HEK293T (cell line): ENCODE data around the gene NPHP4.

Source experiments
- CTCF ChIA-PET: fragments of 350-600 bp; formaldehyde crosslinking; extraction: SDS; loops from one replicate; lab custom pipeline; 2021; ENCODE audit warnings: antibody characterized with exemption, inconsistent platforms; lab: Yijun Ruan, JAX
- POLR2A ChIA-PET: fragments of 350-600 bp; formaldehyde crosslinking; extraction: SDS; loops from one replicate; lab custom pipeline; 2020; ENCODE audit warnings: antibody characterized with exemption, inconsistent platforms; lab: Yijun Ruan, JAX
- DNase-seq: peaks from one replicate; pipeline ENCODE4 v3.0.0; 2012; ENCODE audit warnings: mixed read lengths; ENCODE audit errors: extremely low spot score
- ARNT ChIP-seq: fragments of 450-650 bp; IDR thresholded peaks from 2 replicates; pipeline ENCODE4 v1.6.1; 2017; ENCODE audit warnings: mild to moderate bottlenecking
- BHLHE40 ChIP-seq: fragments of 450-650 bp; IDR thresholded peaks from 2 replicates; pipeline ENCODE4 v1.6.1; 2016; ENCODE audit warnings: mild to moderate bottlenecking, moderate library complexity, borderline replicate concordance
- CTBP1 ChIP-seq: fragments of 450-650 bp; IDR thresholded peaks from 2 replicates; pipeline ENCODE4 v1.6.1; 2016; ENCODE audit warnings: borderline replicate concordance
- ELF4 ChIP-seq: fragments of 450-650 bp; IDR thresholded peaks from 2 replicates; pipeline ENCODE4 v1.6.1; 2017; ENCODE audit warnings: antibody characterized with exemption
- FOXA1 ChIP-seq: fragments of 450-650 bp; IDR thresholded peaks from 2 replicates; pipeline ENCODE4 v1.6.1; 2016; ENCODE audit warnings: mild to moderate bottlenecking
- FOXK2 ChIP-seq: fragments of 450-650 bp; IDR thresholded peaks from 2 replicates; pipeline ENCODE4 v1.6.1; 2016; ENCODE audit warnings: mild to moderate bottlenecking
- FOXM1 ChIP-seq: fragments of 450-650 bp; IDR thresholded peaks from 2 replicates; pipeline ENCODE4 v1.6.1; 2017; ENCODE audit warnings: mild to moderate bottlenecking, borderline replicate concordance
- HDGF ChIP-seq: fragments of 450-650 bp; IDR thresholded peaks from 2 replicates; pipeline ENCODE4 v1.6.1; 2017; ENCODE audit warnings: antibody characterized with exemption, borderline replicate concordance
- L3MBTL2 ChIP-seq: fragments of 450-650 bp; conservative IDR thresholded peaks from 2 replicates; pipeline ENCODE4 v1.6.1; 2016; ENCODE audit warnings: mild to moderate bottlenecking
- LEF1 ChIP-seq: fragments of 450-650 bp; IDR thresholded peaks from 2 replicates; pipeline ENCODE4 v1.6.1; 2017; ENCODE audit warnings: mild to moderate bottlenecking, borderline replicate concordance
- NFRKB ChIP-seq: fragments of 450-650 bp; IDR thresholded peaks from 2 replicates; pipeline ENCODE4 v1.6.1; 2016; ENCODE audit warnings: mild to moderate bottlenecking, moderate library complexity
- PKNOX1 ChIP-seq: fragments of 450-650 bp; IDR thresholded peaks from 2 replicates; pipeline ENCODE4 v1.6.1; 2016
- SP1 ChIP-seq: fragments of 450-650 bp; IDR thresholded peaks from 2 replicates; pipeline ENCODE4 v1.6.1; 2017
- SUZ12 ChIP-seq: fragments of 450-650 bp; IDR thresholded peaks from 2 replicates; pipeline ENCODE4 v1.6.1; 2016; ENCODE audit warnings: mild to moderate bottlenecking
- TARDBP ChIP-seq: fragments of 450-650 bp; IDR thresholded peaks from 2 replicates; pipeline ENCODE4 v1.6.1; 2016
- ZNF384 ChIP-seq: fragments of 450-650 bp; IDR thresholded peaks from 2 replicates; pipeline ENCODE4 v1.6.1; 2016

NPHP4 gene

DNA sequence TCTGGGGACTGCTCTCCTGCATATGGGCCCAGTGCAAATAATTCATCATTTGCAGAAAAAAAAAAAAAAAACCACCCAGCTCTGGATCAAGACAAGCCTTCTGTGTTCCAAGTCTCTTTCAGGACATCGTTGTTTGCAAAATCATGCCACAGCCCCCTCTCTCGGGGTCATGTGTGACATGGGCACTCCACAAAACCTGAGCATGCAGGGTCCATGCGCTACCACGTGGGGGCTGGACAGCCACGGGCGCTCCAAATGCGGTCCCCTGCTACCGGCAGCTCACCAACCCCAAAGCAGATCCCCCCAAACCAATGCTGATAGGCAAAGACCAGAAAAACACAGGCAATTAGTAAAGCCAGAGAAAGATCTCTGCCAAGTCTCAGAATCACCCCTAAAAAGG, 17.6 kb downstream of the NPHP4 start:
- no peak for TF ChIP-seq ARNT
- no peak for TF ChIP-seq FOXK2
- no peak for TF ChIP-seq FOXA1
- TF ChIP-seq PKNOX1, result no peak
- no peak for TF ChIP-seq NFRKB
- no peak for TF ChIP-seq ZNF384
- TF ChIP-seq HDGF, result no peak
- no peak for TF ChIP-seq L3MBTL2
- TF ChIP-seq BHLHE40, result no peak
- TF ChIP-seq TARDBP, result no peak
- no peak for TF ChIP-seq ELF4
- ChIA-PET CTCF (interaction anchor here (0.7 to 1.6 kb wide), 4 partner anchors 20 to 464 kb away, joined by 3 to 4 read pairs (median 3); no protein-coding TSS in a partner anchor), POLR2A (no interaction called here)
- no peak for DNase-seq

GRCh38 chr1:5973771-5974170, 18.5 kb downstream of the NPHP4 start:
- ChIA-PET CTCF (interaction anchor here (0.7 kb wide), 1 partner anchor 19 kb away, joined by 3 read pairs; no protein-coding TSS in a partner anchor), POLR2A (no interaction called here)
- TF ChIP-seq NFRKB (no peak), ZNF384 (no peak)
- no peak for DNase-seq

DNA sequence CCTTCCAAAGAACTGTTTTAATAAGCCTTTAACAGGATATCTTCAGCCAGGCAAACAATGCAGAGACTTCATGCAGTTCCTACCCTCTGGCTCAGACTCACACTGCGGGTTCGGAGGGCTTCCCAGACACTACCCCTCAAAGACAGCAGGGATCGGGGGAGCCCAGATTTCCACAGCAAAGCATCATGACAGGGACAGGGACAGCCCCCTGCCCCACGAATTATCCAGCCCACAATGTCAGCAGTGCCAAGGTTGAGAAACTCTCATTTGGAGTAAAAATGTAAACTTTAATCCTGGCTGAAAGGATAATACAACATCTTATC, 20.1 kb downstream of the NPHP4 start:
- TF ChIP-seq HDGF, result no peak
- no peak for TF ChIP-seq ELF4
- TF ChIP-seq ARNT, result no peak
- no peak for TF ChIP-seq NFRKB
- no peak for TF ChIP-seq L3MBTL2
- TF ChIP-seq CTBP1, result no peak
- TF ChIP-seq SUZ12, result no peak
- no peak for TF ChIP-seq FOXM1
- no peak for TF ChIP-seq PKNOX1
- TF ChIP-seq FOXK2, result no peak
- no peak for TF ChIP-seq ZNF384
- no peak for TF ChIP-seq LEF1
- no peak for TF ChIP-seq TARDBP
- TF ChIP-seq FOXA1, result no peak
- TF ChIP-seq BHLHE40, result no peak
- POLR2A ChIA-PET, result no interaction called here
- CTCF ChIA-PET, result no interaction called here
- DNase-seq, result no peak

DNA sequence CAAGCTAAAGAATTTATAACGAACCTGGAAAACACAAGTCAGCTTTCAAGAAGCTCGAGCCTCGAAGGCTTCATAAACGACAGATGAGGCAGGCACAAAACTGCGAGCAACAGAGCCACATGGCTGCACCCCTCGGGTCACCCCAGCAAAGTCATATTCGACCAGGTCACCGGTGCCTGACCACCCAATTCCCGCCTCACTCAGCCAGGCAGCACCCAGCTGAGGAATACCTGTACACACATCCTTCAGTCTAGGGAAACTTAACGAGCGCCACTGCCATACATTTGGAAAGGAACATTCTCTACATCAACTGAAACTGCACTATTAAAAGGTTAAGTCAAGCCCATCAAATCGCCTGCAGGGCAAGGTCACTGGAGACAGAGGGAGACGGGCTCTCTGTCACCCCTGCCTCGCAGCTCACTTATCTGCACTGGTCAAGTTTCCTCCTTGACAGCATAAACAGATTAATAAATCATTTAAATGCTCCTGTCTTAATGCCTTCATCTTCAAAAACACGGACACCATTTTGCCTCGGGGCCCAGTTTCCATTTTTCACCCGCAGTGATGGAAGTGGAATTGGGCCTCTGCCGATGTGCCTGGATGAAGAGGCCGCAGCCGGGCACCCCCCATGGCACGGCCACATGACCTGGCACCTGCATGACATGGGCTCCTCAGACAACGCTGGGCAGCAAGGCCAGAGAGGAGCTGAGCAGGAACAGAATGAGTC, 20.6 kb downstream of the NPHP4 start:
- TF ChIP-seq BHLHE40, result no peak
- peak; percentile 31; the same call in 1 of the 2 replicates for TF ChIP-seq PKNOX1
- DNase-seq, result no peak
- ChIA-PET CTCF (no interaction called here), POLR2A (no interaction called here)

GRCh38 chr1:5970610-5971273, 21.5 kb downstream of the NPHP4 start:
- CTCF ChIA-PET, result no interaction called here
- DNase-seq, result no peak
- POLR2A ChIA-PET, result no interaction called here
- no peak for TF ChIP-seq ZNF384
- peak; percentile 49 for TF ChIP-seq PKNOX1
- TF ChIP-seq NFRKB, result no peak

DNA sequence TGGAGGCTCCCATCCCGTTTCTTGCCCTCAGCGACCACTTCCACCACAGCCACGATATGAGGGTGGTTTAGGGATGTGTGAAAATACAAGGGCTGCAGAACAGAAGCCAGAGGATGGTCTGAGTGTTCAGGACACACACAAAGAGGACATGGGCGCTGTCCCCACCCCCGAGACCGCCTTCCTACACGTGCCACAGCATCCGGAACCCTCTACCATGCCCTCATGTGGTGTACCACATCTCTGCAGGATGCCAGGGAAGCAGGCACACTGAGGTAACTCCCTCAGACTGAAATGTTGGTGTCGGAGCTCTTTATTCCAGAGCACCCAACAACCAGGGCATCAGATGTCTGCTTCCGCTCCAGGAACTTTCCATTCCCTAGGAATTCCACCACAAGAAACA, 23.1 kb downstream of the NPHP4 start:
- POLR2A ChIA-PET, result no interaction called here
- CTCF ChIA-PET, result no interaction called here
- DNase-seq, result no peak
- TF ChIP-seq FOXA1 (no peak), HDGF (no peak), SUZ12 (no peak), ARNT (no peak), FOXK2 (no peak), L3MBTL2 (no peak), SP1 (no peak), FOXM1 (no peak), TARDBP (no peak), PKNOX1 (no peak), ZNF384 (no peak), LEF1 (no peak), ELF4 (no peak), BHLHE40 (no peak), NFRKB (no peak), CTBP1 (no peak)
